Activated naive CD4-positive, alpha-beta T cell treated with Interleukin-2 at 50 U/mL for 16 hours (primary cell): ENCODE results near the gene MIER3.

Source experiments
- DNase-seq: peaks from one replicate; pipeline ENCODE4 v3.0.0-alpha.2; 2020

The MIER3 gene

GRCh38 chr5:56959326-56959725 lies 7.4 kb upstream of the MIER3 start:
- DNase-seq, result no peak

GRCh38 chr5:56958595-56958994 lies 6.7 kb upstream of the MIER3 start:
- DNase-seq, result no peak

- DNase-seq, result no peak
Measured at GRCh38 chr5:56954262-56954661, 2.3 kb upstream of the MIER3 start.

- DNase-seq, result peak; percentile 27
Measured at GRCh38 chr5:56951126-56951945, 587 bp downstream of the MIER3 start.

- peak; percentile 55 for DNase-seq
Measured at GRCh38 chr5:56950626-56951125, 1.2 kb downstream of the MIER3 start.

GRCh38 chr5:56947052-56947451 lies 4.9 kb downstream of the MIER3 start:
- DNase-seq, result no peak

- no peak for DNase-seq
Measured at GRCh38 chr5:56941981-56942380, 9.9 kb downstream of the MIER3 start.

GRCh38 chr5:56938858-56939257 lies 13.1 kb downstream of the MIER3 start:
- DNase-seq, result no peak

- DNase-seq, result no peak
Measured at GRCh38 chr5:56934325-56934724, 17.6 kb downstream of the MIER3 start.

- no peak for DNase-seq
Measured at GRCh38 chr5:56922922-56923321, 29.0 kb downstream of the MIER3 start.

GRCh38 chr5:56919942-56920662 lies 31.8 kb downstream of the MIER3 start:
- no peak for DNase-seq

- DNase-seq, result no peak
Measured at GRCh38 chr5:56918054-56918453, 33.9 kb downstream of the MIER3 start.

GRCh38 chr5:56917534-56917933 lies 34.4 kb downstream of the MIER3 start:
- DNase-seq, result no peak

GRCh38 chr5:56914678-56915077 lies 37.2 kb downstream of the MIER3 start:
- no peak for DNase-seq

GRCh38 chr5:56913766-56914165 lies 38.2 kb downstream of the MIER3 start:
- DNase-seq, result no peak

- DNase-seq, result peak; percentile 52
Measured at GRCh38 chr5:56910210-56910965, 41.5 kb downstream of the MIER3 start.

- DNase-seq, result peak; percentile 88
Measured at GRCh38 chr5:56909294-56910209, 42.4 kb downstream of the MIER3 start, which contains the start of gene SETD9. SETD9 (plus strand) TSS chr5:56909596; CDS start chr5:56909646, 50 bp downstream.

GRCh38 chr5:56908942-56909293 lies 43.0 kb downstream of the MIER3 start:
- no peak for DNase-seq

- no peak for DNase-seq
Measured at GRCh38 chr5:56900858-56901578, 50.9 kb downstream of the MIER3 start.

GRCh38 chr5:56900395-56900794 lies 51.5 kb downstream of the MIER3 start:
- DNase-seq, result no peak

- no peak for DNase-seq
Measured at GRCh38 chr5:56898213-56898612, 53.7 kb downstream of the MIER3 start.

- DNase-seq, result no peak
Measured at GRCh38 chr5:56896763-56897162, 55.2 kb downstream of the MIER3 start.
